Common myeloid progenitor, CD34-positive (primary cell): ENCODE results near the gene KCNH2.

Source experiments
- CTCF ChIA-PET: fragments of 350-600 bp; sonication (Branson Sonifier 250); formaldehyde crosslinking; loops from one replicate; lab custom pipeline; 2021; ENCODE audit warnings: antibody characterized with exemption; lab: Charles Lee
- POLR2A ChIA-PET: fragments of 350-600 bp; sonication (Branson Sonifier 250); formaldehyde crosslinking; loops from one replicate; lab custom pipeline; 2021; ENCODE audit warnings: antibody characterized with exemption; lab: Charles Lee
- DNase-seq, 3 donors: peaks; one replicate each; pipeline versions ENCODE4 v3.0.0 to v3.0.0-alpha.2; 2013
- H3K27ac ChIP-seq, 2 experiments: 1 replicate in 1 of 2; 2 replicates in 1 of 2; pipeline ENCODE4 v1.7.0; 2013; ENCODE audit warnings: inconsistent platforms in 2 of 2, low read length in 2 of 2, mild to moderate bottlenecking in 2 of 2, low read depth in 1 of 2, moderate library complexity in 1 of 2; ENCODE audit not compliant: severe bottlenecking in 2 of 2, insufficient read depth in 1 of 2, poor library complexity in 1 of 2
- H3K27me3 ChIP-seq, 5 experiments: replicated peaks in 2 of 5; 1 replicate in 3 of 5; 2 replicates in 2 of 5; pipeline versions ENCODE4 v1.6.1 to v1.7.0; 2013; ENCODE audit warnings: low read length in 4 of 5, mild to moderate bottlenecking in 2 of 5, moderate library complexity in 2 of 5, inconsistent platforms in 1 of 5; ENCODE audit not compliant: insufficient read depth in 5 of 5, control insufficient read depth in 4 of 5
- H3K36me3 ChIP-seq, 4 experiments: 1 replicate in 2 of 4; 2 replicates in 2 of 4; pipeline versions ENCODE4 v1.6.1 to v1.7.0; 2013; ENCODE audit warnings: low read length in 3 of 4, control low read depth in 1 of 4, mild to moderate bottlenecking in 1 of 4; ENCODE audit not compliant: control insufficient read depth in 4 of 4, insufficient read depth in 4 of 4
- H3K4me1 ChIP-seq, 4 experiments: 1 replicate in 3 of 4; 2 replicates in 1 of 4; pipeline versions ENCODE4 v1.6.1 to v1.7.1; 2013; ENCODE audit warnings: low read length in 3 of 4, mild to moderate bottlenecking in 3 of 4, control low read depth in 1 of 4, inconsistent platforms in 1 of 4, moderate library complexity in 1 of 4; ENCODE audit not compliant: control insufficient read depth in 4 of 4, insufficient read depth in 4 of 4; ENCODE audit errors: control extremely low read depth in 1 of 4
- H3K4me3 ChIP-seq, 7 experiments: 1 replicate in 4 of 7; 2 replicates in 3 of 7; pipeline versions ENCODE4 v1.5.1 to v1.7.0; 2013; ENCODE audit warnings: mild to moderate bottlenecking in 7 of 7, low read length in 6 of 7, moderate library complexity in 6 of 7, inconsistent platforms in 2 of 7, low read depth in 2 of 7, control low read depth in 1 of 7; ENCODE audit not compliant: insufficient read depth in 4 of 7, control insufficient read depth in 1 of 7; ENCODE audit errors: extremely low read depth in 1 of 7
- H3K9me3 ChIP-seq, 5 experiments: 1 replicate in 4 of 5; 2 replicates in 1 of 5; pipeline versions ENCODE4 v1.6.1 to v1.7.1; 2013; ENCODE audit warnings: low read length in 4 of 5, mild to moderate bottlenecking in 2 of 5, inconsistent platforms in 1 of 5, low read depth in 1 of 5, moderate library complexity in 1 of 5; ENCODE audit not compliant: control insufficient read depth in 4 of 5, insufficient read depth in 2 of 5; ENCODE audit errors: control extremely low read depth in 1 of 5
- WGBS: methylation state at CpG from one replicate; pipeline ENCODE4 v1.1.5; 2013; ENCODE audit not compliant: insufficient coverage; 5-methylcytosine and 5-hydroxymethylcytosine counted together

Gene KCNH2

GRCh38 chr7:150972741-150973140 is 5.4 kb downstream of the KCNH2 start:
- ChIA-PET POLR2A (no interaction called here), CTCF (interaction anchor here (1.1 to 2.0 kb wide), 5 partner anchors 10 to 38 kb away, joined by 3 to 6 read pairs (median 3); no protein-coding TSS in a partner anchor)
- Histone ChIP-seq H3K27me3 (peaks cover 0 to 77% (median 45%) of the 10 kb centered on the region in 5 experiments), H3K36me3 (no peaks in the 10 kb centered on the region), H3K4me3 (no peak overlapping the region), H3K27ac (no peak overlapping the region), H3K4me1 (peaks cover 0 to 25% (median 17%) of the 10 kb centered on the region in 4 experiments), H3K9me3 (no peaks in the 10 kb centered on the region)
- DNase-seq = no peak
- 91% methylated on average over 7 of the region's 8 CpGs for WGBS

GRCh38 chr7:150972023-150972468 is 6.1 kb downstream of the KCNH2 start:
- Histone ChIP-seq H3K36me3 (no peaks in the 10 kb centered on the region), H3K4me1 (peaks cover 0 to 19% (median 14%) of the 10 kb centered on the region in 4 experiments), H3K27me3 (peaks cover 0 to 75% (median 45%) of the 10 kb centered on the region in 5 experiments), H3K4me3 (no peak overlapping the region), H3K27ac (no peak overlapping the region), H3K9me3 (no peaks in the 10 kb centered on the region)
- CTCF ChIA-PET = no interaction called here
- POLR2A ChIA-PET = no interaction called here
- WGBS = 91% methylated on average over 11 of the region's 12 CpGs
- no peak for DNase-seq

- no peak overlapping the region for H3K27ac ChIP-seq
- H3K27me3 ChIP-seq = peaks cover 0 to 69% (median 40%) of the 10 kb centered on the region in 5 experiments
- no peak for DNase-seq
- H3K4me1 ChIP-seq = peaks cover 0 to 18% (median 13%) of the 10 kb centered on the region in 4 experiments
- H3K4me3 ChIP-seq = no peak overlapping the region
- CTCF ChIA-PET = interaction anchor here (1.3 to 15.2 kb wide), 4 partner anchors 9 to 47 kb away, joined by 3 to 215 read pairs (median 4); no protein-coding TSS in a partner anchor
- no peaks in the 10 kb centered on the region for H3K36me3 ChIP-seq
- no peaks in the 10 kb centered on the region for H3K9me3 ChIP-seq
- POLR2A ChIA-PET = no interaction called here
- WGBS = 91% methylated on average over 15 of the region's 16 CpGs
Observed at GRCh38 chr7:150971242-150972022, 6.7 kb downstream of the KCNH2 start.

GRCh38 chr7:150970424-150970823 is 7.7 kb downstream of the KCNH2 start:
- Histone ChIP-seq H3K27ac (no peak overlapping the region), H3K9me3 (no peaks in the 10 kb centered on the region), H3K27me3 (peaks cover 0 to 62% (median 31%) of the 10 kb centered on the region in 5 experiments), H3K36me3 (no peaks in the 10 kb centered on the region), H3K4me3 (no peak overlapping the region), H3K4me1 (peaks cover 0 to 18% (median 13%) of the 10 kb centered on the region in 4 experiments)
- ChIA-PET CTCF (interaction anchor here (1.3 to 15.2 kb wide), 6 partner anchors 8 to 72 kb away, joined by 3 to 215 read pairs (median 4); no protein-coding TSS in a partner anchor), POLR2A (no interaction called here)
- 89% methylated on average over 11 of the region's 11 CpGs for WGBS
- DNase-seq = no peak

- ChIA-PET POLR2A (interaction anchor here (0.6 to 1.2 kb wide), 2 partner anchors 10 to 1346 kb away, joined by 3 read pairs; no protein-coding TSS in a partner anchor), CTCF (interaction anchor here (0.7 to 15.2 kb wide), 12 partner anchors 10 to 71 kb away, joined by 3 to 215 read pairs (median 3); no protein-coding TSS in a partner anchor)
- Histone ChIP-seq H3K4me1 (peaks cover 0 to 17% (median 14%) of the 10 kb centered on the region in 4 experiments), H3K9me3 (no peaks in the 10 kb centered on the region), H3K4me3 (no peak overlapping the region), H3K27me3 (peaks cover 0 to 56% (median 28%) of the 10 kb centered on the region in 5 experiments), H3K36me3 (no peaks in the 10 kb centered on the region), H3K27ac (no peak overlapping the region)
- DNase-seq = no peak
- 85% methylated on average over 7 of the region's 7 CpGs for WGBS
Observed at GRCh38 chr7:150969475-150969874, 8.6 kb downstream of the KCNH2 start.

GRCh38 chr7:150968734-150969372 is 9.3 kb downstream of the KCNH2 start:
- Histone ChIP-seq H3K36me3 (no peaks in the 10 kb centered on the region), H3K9me3 (no peaks in the 10 kb centered on the region), H3K27me3 (peaks cover 0 to 51% (median 25%) of the 10 kb centered on the region in 5 experiments), H3K27ac (no peak overlapping the region), H3K4me3 (no peak overlapping the region), H3K4me1 (peaks cover 0 to 17% (median 15%) of the 10 kb centered on the region in 4 experiments)
- no peak for DNase-seq
- CTCF ChIA-PET = interaction anchor here (0.7 to 15.2 kb wide), 13 partner anchors 9 to 71 kb away, joined by 3 to 215 read pairs (median 3); partner anchors contain the start of gene NOS3
- POLR2A ChIA-PET = interaction anchor here (0.6 to 1.2 kb wide), 2 partner anchors 10 to 1345 kb away, joined by 3 read pairs; no protein-coding TSS in a partner anchor
- WGBS = 63% methylated on average over 13 of the region's 16 CpGs
